HCT116 (cell line): ENCODE data around the gene FAM110A. TPM values are rescaled to one million over a fixed set of nuclear protein-coding genes. Genes with fewer than 3 reads are reported as not detected.

Source experiments
- ATAC-seq: fragments of 200-7000 bp; cut with Tn5 transposase; 2 replicates; pipeline ENCODE4 v1.9.1; 2020; ENCODE audit warnings: mild to moderate bottlenecking, moderate library complexity
- BruUV-seq: library from RNA; stranded (reverse); fragments of 400-500 nt; replicated peaks from 2 replicates; lab custom pipeline; 2021; lab: Mats Ljungman, UMichigan
- CTCF ChIA-PET: fragments of 300-600 bp; sonication (Branson Sonifier 250); formaldehyde crosslinking; loops from one replicate; lab custom pipeline; 2021; ENCODE audit warnings: antibody characterized with exemption; lab: Charles Lee
- POLR2A ChIA-PET: fragments of 300-600, 350-600 bp; sonication (Branson Sonifier 250); formaldehyde crosslinking; loops from one replicate; lab custom pipeline; 2021; ENCODE audit warnings: antibody characterized with exemption; lab: Charles Lee
- RAD21 ChIA-PET, 2 experiments: fragments of 300-600 bp; sonication (Branson Sonifier 250); formaldehyde crosslinking; loops; one replicate each; lab custom pipeline; 2023; ENCODE audit warnings: low total read pairs in 2 of 2; ENCODE audit not compliant: uncharacterized antibody in 2 of 2, unreplicated experiment in 2 of 2, low non-redundant PET in 1 of 2; lab: Charles Lee
- DNase-seq: peaks from one replicate; pipeline ENCODE4 v3.0.0-alpha.2; 2010; ENCODE audit warnings: low read depth, low spot score
- H2AFZ ChIP-seq: fragments of 200-600 bp; shearing (Covaris generic), sonication (generic); 2 replicates; pipeline ENCODE4 v1.6.1; 2017; ENCODE audit warnings: low read depth, mixed run types, mixed read lengths, antibody characterized with exemption, low read length; ENCODE audit not compliant: poor library complexity, severe bottlenecking
- H3K27ac ChIP-seq: 2 replicates; pipeline ENCODE4 v1.5.1; 2012; ENCODE audit warnings: low read depth, low read length
- H3K27me3 ChIP-seq: fragments of 200-600 bp; sonication (generic); 2 replicates; pipeline ENCODE4 v1.6.1; 2016; ENCODE audit warnings: mixed run types, low read length, mixed read lengths; ENCODE audit not compliant: insufficient read depth
- H3K36me3 ChIP-seq, 2 experiments: fragments of 200-500 bp in 1 of 2; fragments of 200-600 bp in 1 of 2; sonication (Bioruptor generic) in 1 of 2; sonication (generic) in 1 of 2; 2 replicates each; pipeline versions ENCODE4 v1.5.1 to v1.6.1; 2014 to 2016; ENCODE audit warnings: low read length in 2 of 2, inconsistent platforms in 1 of 2, mixed read lengths in 1 of 2, mixed run types in 1 of 2; ENCODE audit not compliant: insufficient read depth in 2 of 2, control insufficient read depth in 1 of 2
- H3K4me1 ChIP-seq, 2 experiments: fragments of 200-600 bp in 1 of 2; sonication (generic) in 1 of 2; 2 replicates each; pipeline versions ENCODE4 v1.5.1 to v1.6.1; 2012 to 2017; ENCODE audit warnings: low read length in 2 of 2, inconsistent platforms in 1 of 2, mild to moderate bottlenecking in 1 of 2, mixed read lengths in 1 of 2, mixed run types in 1 of 2, moderate library complexity in 1 of 2; ENCODE audit not compliant: insufficient read depth in 2 of 2, control insufficient read depth in 1 of 2
- H3K4me2 ChIP-seq: fragments of 200-600 bp; sonication (generic); 2 replicates; pipeline ENCODE4 v1.6.1; 2017; ENCODE audit warnings: mixed run types, low read length, mixed read lengths
- H3K4me3 ChIP-seq, 2 experiments: fragments of 200-600 bp in 1 of 2; sonication (generic) in 1 of 2; replicated peaks in 1 of 2; 2 replicates each; pipeline ENCODE4 v1.5.1; 2011 to 2016; ENCODE audit warnings: low read length in 2 of 2, control low read depth in 1 of 2, low read depth in 1 of 2, mild to moderate bottlenecking in 1 of 2, mixed read lengths in 1 of 2, mixed run types in 1 of 2
- H3K79me2 ChIP-seq: fragments of 200-600 bp; sonication (generic); 2 replicates; pipeline ENCODE4 v1.6.1; 2017; ENCODE audit warnings: mild to moderate bottlenecking, mixed run types, low read length, moderate library complexity, mixed read lengths; ENCODE audit not compliant: insufficient read depth
- H3K9ac ChIP-seq: fragments of 200-600 bp; sonication (generic); 2 replicates; pipeline ENCODE4 v1.6.1; 2016; ENCODE audit warnings: low read length, mixed read lengths
- H3K9me2 ChIP-seq: fragments of 200-600 bp; sonication (generic), shearing (Covaris generic); 2 replicates; pipeline ENCODE4 v1.6.1; 2017; ENCODE audit warnings: mixed run types, mild to moderate bottlenecking, moderate library complexity; ENCODE audit not compliant: insufficient read depth
- H3K9me3 ChIP-seq, 2 experiments: fragments of 200-500 bp in 1 of 2; fragments of 200-600 bp in 1 of 2; sonication (Bioruptor generic) in 1 of 2; sonication (generic) in 1 of 2; 2 replicates each; pipeline ENCODE4 v1.6.1; 2014 to 2017; ENCODE audit warnings: low read length in 2 of 2, mixed read lengths in 2 of 2, inconsistent platforms in 1 of 2, low read depth in 1 of 2, mild to moderate bottlenecking in 1 of 2, mixed run types in 1 of 2, moderate library complexity in 1 of 2; ENCODE audit not compliant: control insufficient read depth in 1 of 2, insufficient read depth in 1 of 2
- H4K20me1 ChIP-seq: fragments of 200-600 bp; sonication (generic), shearing (Covaris generic); 2 replicates; pipeline ENCODE4 v1.6.1; 2017; ENCODE audit warnings: mixed run types, mild to moderate bottlenecking, moderate library complexity; ENCODE audit not compliant: insufficient read depth
- CTCF ChIP-seq, 3 experiments: fragments of 200-600 bp in 1 of 3; sonication (generic) in 1 of 3; IDR thresholded peaks in 2 of 3; conservative IDR thresholded peaks in 1 of 3; 2 replicates each; pipeline ENCODE4 v1.5.1; 2012 to 2017; ENCODE audit warnings: low read depth in 2 of 3, low read length in 2 of 3, antibody characterized with exemption in 1 of 3, borderline replicate concordance in 1 of 3, control low read depth in 1 of 3, mild to moderate bottlenecking in 1 of 3, mixed read lengths in 1 of 3, mixed run types in 1 of 3, moderate library complexity in 1 of 3; ENCODE audit not compliant: insufficient read depth in 1 of 3
- ELF1 ChIP-seq: IDR thresholded peaks from 2 replicates; pipeline ENCODE4 v1.6.1; 2012; ENCODE audit warnings: low read depth, borderline replicate concordance
- EZH2phosphoT487 ChIP-seq: fragments of 200-600 bp; IDR thresholded peaks from 2 replicates; pipeline ENCODE4 v1.6.1; 2018; ENCODE audit warnings: antibody characterized with exemption, borderline replicate concordance
- JUND ChIP-seq: IDR thresholded peaks from 2 replicates; pipeline ENCODE4 v1.6.1; 2012
- POLR2A ChIP-seq: IDR thresholded peaks from 2 replicates; pipeline ENCODE4 v1.7.0; 2011; ENCODE audit warnings: borderline replicate concordance; ENCODE audit not compliant: insufficient read depth, insufficient read length; ENCODE audit errors: extremely low read depth
- SRF ChIP-seq: IDR thresholded peaks from 2 replicates; pipeline ENCODE4 v1.6.1; 2012; ENCODE audit warnings: low read depth
- YY1 ChIP-seq: IDR thresholded peaks from 2 replicates; pipeline ENCODE4 v1.6.1; 2011; ENCODE audit warnings: low read length, low read depth, moderate library complexity, mild to moderate bottlenecking; ENCODE audit not compliant: insufficient replicate concordance; ENCODE audit errors: extremely low read depth
- ZNF274 ChIP-seq: fragments of 200-500 bp; sonication (Bioruptor generic); IDR thresholded peaks from 2 replicates; pipeline ENCODE4 v1.6.1; 2014; ENCODE audit warnings: mild to moderate bottlenecking, low read depth, low read length, inconsistent platforms
- intact Hi-C: fragments of 100-400 bp; cut with micrococcal nuclease; formaldehyde crosslinking; loops from 2 replicates; pipeline ENCODE4 v1.10.0; 2022
- total RNA-seq: library from RNA; stranded (reverse); gene quantifications from one replicate; pipeline ENCODE4 v1.2.1, GENCODE V29; 2021; ENCODE audit not compliant: unreplicated experiment

The FAM110A gene
- total RNA-seq, 1 experiment from 2014 or later = 26.4 TPM

GRCh38 chr20:822651-823573, 10.6 kb upstream of the FAM110A start (continued):
- no peak for TF ChIP-seq CTCF (IDR thresholded peaks at IDR 0.05 in 2 of 3, conservative IDR thresholded peaks at IDR 0.05 in 1 of 3; ENCODE audit: borderline replicate concordance in 1 of 3, insufficient read depth in 1 of 3, low read depth in 2 of 3, low read length in 2 of 3)
- no peak for TF ChIP-seq SRF

- no TSS peak for BruUV-seq
- POLR2A ChIA-PET = no interaction called here
- ATAC-seq (no peak), DNase-seq (no peak)
- no peaks in the 10 kb centered on the region for H3K9me3 ChIP-seq
- no peaks in the 10 kb centered on the region for H3K9me2 ChIP-seq
- no peaks in the 10 kb centered on the region for H3K27me3 ChIP-seq
- no peaks in the 10 kb centered on the region for H3K79me2 ChIP-seq
- H3K27ac ChIP-seq = no peak overlapping the region
- no peak overlapping the region for H3K4me3 ChIP-seq
- no peak overlapping the region for H3K4me2 ChIP-seq
- intact Hi-C loops = no loop called here
- TF ChIP-seq JUND = no peak
- CTCF ChIA-PET = no interaction called here
- no peak overlapping the region for H2AFZ ChIP-seq
- no peak overlapping the region for H3K9ac ChIP-seq
- RAD21 ChIA-PET = no interaction called here
- H3K4me1 ChIP-seq = peaks cover 2 to 4% of the 10 kb centered on the region in 2 experiments; a peak in 2 of 4 replicates
- no peaks in the 10 kb centered on the region for H3K36me3 ChIP-seq
- H4K20me1 ChIP-seq = no peaks in the 10 kb centered on the region
Measured at GRCh38 chr20:823574-823902, 10.0 kb upstream of the FAM110A start.

GRCh38 chr20:824490-824889, 9.0 kb upstream of the FAM110A start:
- Histone ChIP-seq H3K9me2 (no peaks in the 10 kb centered on the region), H3K9me3 (no peaks in the 10 kb centered on the region), H3K4me3 (no peak overlapping the region), H4K20me1 (no peaks in the 10 kb centered on the region), H3K36me3 (no peaks in the 10 kb centered on the region), H3K9ac (no peak overlapping the region), H3K27ac (no peak overlapping the region), H3K4me1 (no peaks in the 10 kb centered on the region), H3K79me2 (no peaks in the 10 kb centered on the region), H3K4me2 (no peak overlapping the region), H2AFZ (no peak overlapping the region), H3K27me3 (no peaks in the 10 kb centered on the region)
- intact Hi-C loops = no loop called here
- BruUV-seq = no TSS peak
- RAD21 ChIA-PET = no interaction called here
- CTCF ChIA-PET = interaction anchor here (0.9 kb wide), 1 partner anchor 9 kb away, joined by 3 read pairs; the partner anchor contains the start of gene FAM110A
- POLR2A ChIA-PET = interaction anchor here (0.7 kb wide), 1 partner anchor 9 kb away, joined by 3 read pairs; the partner anchor contains the start of gene FAM110A
- no peak for ATAC-seq
- no peak for DNase-seq
- no peak for TF ChIP-seq ELF1
- no peak for TF ChIP-seq YY1
- no peak for TF ChIP-seq ZNF274
- no peak for TF ChIP-seq EZH2phosphoT487
- no peak for TF ChIP-seq POLR2A
- TF ChIP-seq CTCF (IDR thresholded peaks at IDR 0.05 in 2 of 3, conservative IDR thresholded peaks at IDR 0.05 in 1 of 3; ENCODE audit: borderline replicate concordance in 1 of 3, insufficient read depth in 1 of 3, low read depth in 2 of 3, low read length in 2 of 3) = no peak
